MCF 10A (cell line): ENCODE measurements around the gene STK11. TPM values are rescaled to one million over a fixed set of nuclear protein-coding genes. Genes with fewer than 3 reads are reported as not detected.

Experiments
- BruUV-seq: library from RNA; stranded (reverse); fragments of 400-500 nt; replicated peaks from 2 replicates; lab custom pipeline; 2021; lab: Mats Ljungman, UMichigan
- CTCF ChIA-PET: fragments of 300-600 bp; sonication (Branson Sonifier 250); formaldehyde crosslinking; extraction: SDS; loops from one replicate; lab custom pipeline; 2021; ENCODE audit warnings: antibody characterized with exemption, inconsistent platforms; lab: Yijun Ruan, JAX
- POLR2A ChIA-PET: fragments of 300-600, 350-650 bp; sonication (Branson Sonifier 250); formaldehyde crosslinking; extraction: SDS; loops from one replicate; lab custom pipeline; 2020; ENCODE audit warnings: antibody characterized with exemption, inconsistent platforms; lab: Yijun Ruan, JAX
- DNase-seq: peaks from one replicate; pipeline ENCODE4 v3.0.0-alpha.2; 2018; ENCODE audit not compliant: unreplicated experiment
- H3K27ac Mint-ChIP-seq: one replicate; pipeline ENCODE4 v1.8.0; 2022; ENCODE audit warnings: mild to moderate bottlenecking, low read depth, mixed read lengths; ENCODE audit not compliant: unreplicated experiment
- H3K27me3 Mint-ChIP-seq: one replicate; pipeline ENCODE4 v1.8.0; 2022; ENCODE audit warnings: mixed read lengths; ENCODE audit not compliant: insufficient read depth, unreplicated experiment
- H3K36me3 Mint-ChIP-seq: one replicate; pipeline ENCODE4 v1.8.0; 2022; ENCODE audit warnings: mild to moderate bottlenecking, moderate library complexity, mixed read lengths; ENCODE audit not compliant: insufficient read depth, unreplicated experiment
- H3K4me1 Mint-ChIP-seq: one replicate; pipeline ENCODE4 v1.8.0; 2022; ENCODE audit warnings: mixed read lengths; ENCODE audit not compliant: insufficient read depth, unreplicated experiment
- H3K4me3 Mint-ChIP-seq: one replicate; pipeline ENCODE4 v1.8.0; 2022; ENCODE audit warnings: mild to moderate bottlenecking, moderate library complexity, mixed read lengths; ENCODE audit not compliant: unreplicated experiment
- H3K9me3 Mint-ChIP-seq: one replicate; pipeline ENCODE4 v1.8.0; 2022; ENCODE audit warnings: mixed read lengths; ENCODE audit not compliant: unreplicated experiment
- intact Hi-C: fragments of 100-400 bp; cut with micrococcal nuclease; formaldehyde crosslinking; loops from 2 replicates; pipeline ENCODE4 v1.14.1; 2022
- total RNA-seq: library from RNA; stranded (reverse); gene quantifications from 2 replicates; pipeline ENCODE4 v1.2.3, GENCODE V29; 2022
- TF ChIP-seq, protein P1 (sequence below): fragments of 200-600 bp; IDR thresholded peaks from one replicate; pipeline ENCODE4 v1.8.0; 2022; ENCODE audit warnings: antibody characterized with exemption, mild to moderate bottlenecking; ENCODE audit not compliant: unreplicated experiment

The STK11 gene
- total RNA-seq, 1 experiment from 2014 or later: 65.6 TPM

DNA sequence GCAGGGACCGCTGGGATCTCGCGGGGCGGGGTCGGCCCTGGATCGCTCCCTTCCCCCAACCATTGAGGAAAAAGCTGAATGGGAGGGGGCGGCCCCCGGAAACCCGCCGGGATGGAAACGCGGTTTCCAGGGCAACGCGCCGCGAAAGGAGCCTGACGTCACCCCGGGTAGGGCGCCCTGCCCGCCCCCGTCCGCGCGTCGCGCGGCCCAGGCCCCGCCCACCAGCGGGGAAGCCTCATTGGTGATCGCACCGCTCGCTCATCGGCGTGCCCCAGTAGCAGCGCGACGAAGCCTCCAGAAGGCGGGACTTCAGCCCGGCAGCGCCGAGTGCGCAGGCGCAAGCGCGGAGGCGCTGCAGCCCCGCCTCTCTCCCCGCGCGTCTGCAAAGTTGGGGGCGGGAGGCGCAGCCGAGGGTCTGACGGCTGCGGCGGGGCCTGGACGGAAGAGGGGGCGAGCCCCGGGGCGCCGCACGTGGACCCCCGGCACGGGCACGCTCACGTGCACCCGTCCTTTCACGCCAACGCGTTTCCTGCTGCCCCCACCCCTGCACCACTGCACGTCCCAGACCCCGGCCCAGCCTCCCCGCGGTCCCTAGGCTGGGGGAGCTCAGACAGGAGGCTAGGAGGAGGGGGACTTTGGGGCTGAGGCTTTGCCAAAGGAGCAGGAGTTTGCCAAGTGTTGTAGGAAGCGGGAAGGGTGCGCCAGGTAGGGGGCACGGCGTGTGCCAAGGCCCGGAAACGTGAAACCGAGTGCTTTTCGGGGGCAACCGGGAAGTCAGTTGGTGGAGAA is 55.4 kb downstream of the STK11 start:
- H3K36me3 Mint-ChIP-seq: peaks cover 45% of the 10 kb centered on the region
- intact Hi-C loops: no loop called here
- H3K27me3 Mint-ChIP-seq: no peaks in the 10 kb centered on the region
- ChIA-PET CTCF (interaction anchor here (0.7 to 4.4 kb wide), 3 partner anchors 16 to 280 kb away, joined by 3 to 25 read pairs (median 3); no protein-coding TSS in a partner anchor), POLR2A (interaction anchor here (1.5 to 3.7 kb wide), 5 partner anchors 8 to 17 kb away, joined by 3 to 58 read pairs (median 21); partner anchors contain the start of genes CIRBP and FAM174C)
- TF ChIP-seq, protein P1, sequence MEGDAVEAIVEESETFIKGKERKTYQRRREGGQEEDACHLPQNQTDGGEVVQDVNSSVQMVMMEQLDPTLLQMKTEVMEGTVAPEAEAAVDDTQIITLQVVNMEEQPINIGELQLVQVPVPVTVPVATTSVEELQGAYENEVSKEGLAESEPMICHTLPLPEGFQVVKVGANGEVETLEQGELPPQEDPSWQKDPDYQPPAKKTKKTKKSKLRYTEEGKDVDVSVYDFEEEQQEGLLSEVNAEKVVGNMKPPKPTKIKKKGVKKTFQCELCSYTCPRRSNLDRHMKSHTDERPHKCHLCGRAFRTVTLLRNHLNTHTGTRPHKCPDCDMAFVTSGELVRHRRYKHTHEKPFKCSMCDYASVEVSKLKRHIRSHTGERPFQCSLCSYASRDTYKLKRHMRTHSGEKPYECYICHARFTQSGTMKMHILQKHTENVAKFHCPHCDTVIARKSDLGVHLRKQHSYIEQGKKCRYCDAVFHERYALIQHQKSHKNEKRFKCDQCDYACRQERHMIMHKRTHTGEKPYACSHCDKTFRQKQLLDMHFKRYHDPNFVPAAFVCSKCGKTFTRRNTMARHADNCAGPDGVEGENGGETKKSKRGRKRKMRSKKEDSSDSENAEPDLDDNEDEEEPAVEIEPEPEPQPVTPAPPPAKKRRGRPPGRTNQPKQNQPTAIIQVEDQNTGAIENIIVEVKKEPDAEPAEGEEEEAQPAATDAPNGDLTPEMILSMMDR: no peak
- peak overlapping the region; percentile 94 for H3K27ac Mint-ChIP-seq
- peak; percentile 96 for DNase-seq
- peak overlapping the region; percentile 71 for H3K4me3 Mint-ChIP-seq
- no peaks in the 10 kb centered on the region for H3K9me3 Mint-ChIP-seq
- no TSS peak for BruUV-seq
- peaks cover 38% of the 10 kb centered on the region for H3K4me1 Mint-ChIP-seq

DNA sequence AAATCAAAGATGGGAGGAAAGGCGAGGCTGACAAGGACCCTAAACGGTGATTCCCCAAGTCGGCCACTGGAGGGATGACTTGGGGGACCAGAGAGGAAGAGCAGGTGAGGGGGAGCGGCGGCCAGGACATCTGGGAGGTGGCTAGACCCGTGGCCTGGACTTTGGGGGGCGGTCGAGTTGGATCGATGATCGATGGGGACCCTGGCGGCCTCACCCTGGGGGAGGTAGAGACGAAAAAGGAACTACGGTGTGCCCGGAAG is 55.9 kb downstream of the STK11 start:
- Mint-ChIP-seq H3K4me1 (peaks cover 38% of the 10 kb centered on the region), H3K9me3 (no peaks in the 10 kb centered on the region), H3K27ac (peak overlapping the region; percentile 94), H3K36me3 (peaks cover 42% of the 10 kb centered on the region), H3K4me3 (peak overlapping the region; percentile 71), H3K27me3 (no peaks in the 10 kb centered on the region)
- TF ChIP-seq, protein P1: peak; percentile 10
- no TSS peak for BruUV-seq
- POLR2A ChIA-PET: interaction anchor here (0.9 to 3.7 kb wide), 6 partner anchors 8 to 17 kb away, joined by 3 to 58 read pairs (median 14); partner anchors contain the start of genes CIRBP and FAM174C
- CTCF ChIA-PET: interaction anchor here (0.7 to 4.4 kb wide), 3 partner anchors 17 to 280 kb away, joined by 3 to 25 read pairs (median 3); no protein-coding TSS in a partner anchor
- intact Hi-C loops: no loop called here
- DNase-seq: no peak

DNA sequence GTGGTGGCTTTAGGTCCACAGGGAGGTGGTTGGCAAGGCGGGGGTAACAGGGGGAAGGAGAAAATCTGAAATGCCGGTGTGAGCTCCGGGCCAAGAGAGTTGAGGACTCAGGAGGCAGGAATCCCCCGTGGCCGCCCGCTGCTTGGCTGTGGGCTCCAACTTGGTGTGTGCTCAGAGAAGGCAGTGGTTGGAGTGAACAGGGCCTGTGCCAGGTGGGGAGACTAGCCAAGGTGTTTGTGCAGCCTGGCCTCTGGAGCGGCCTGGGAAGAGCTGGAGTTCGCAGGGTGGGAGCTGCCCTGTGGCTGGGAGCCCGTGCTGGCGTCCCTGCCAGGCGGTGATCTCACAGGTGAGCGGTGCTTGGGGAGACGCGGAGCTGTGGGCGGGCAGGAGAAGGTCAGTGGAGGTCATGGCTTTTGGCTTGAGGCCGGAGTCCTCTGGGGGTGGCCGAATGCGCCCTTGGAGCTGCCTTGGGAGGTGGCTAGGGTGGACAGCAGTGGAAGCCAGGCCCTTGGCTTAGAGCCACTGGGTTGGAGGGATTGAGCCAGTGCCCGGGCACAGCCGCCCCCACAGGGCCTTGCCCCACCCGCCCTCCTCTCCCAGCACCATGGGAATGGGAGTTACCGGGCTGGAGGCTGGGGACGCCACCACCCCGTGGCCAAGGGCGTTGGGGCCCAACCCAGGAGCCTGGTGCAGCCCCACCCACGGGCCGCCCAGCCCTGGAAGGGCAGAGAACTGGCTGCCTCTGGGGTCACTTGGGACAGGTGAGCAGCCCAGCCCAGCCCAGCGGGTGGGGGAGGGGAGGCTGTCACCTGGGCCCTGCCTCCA is 56.4 kb downstream of the STK11 start:
- no TSS peak for BruUV-seq
- intact Hi-C loops: no loop called here
- no peaks in the 10 kb centered on the region for H3K9me3 Mint-ChIP-seq
- peak; percentile 90 for DNase-seq
- H3K4me3 Mint-ChIP-seq: peak overlapping the region; percentile 71
- H3K4me1 Mint-ChIP-seq: peaks cover 38% of the 10 kb centered on the region
- H3K36me3 Mint-ChIP-seq: peaks cover 37% of the 10 kb centered on the region
- peak overlapping the region; percentile 94 for H3K27ac Mint-ChIP-seq
- ChIA-PET POLR2A (interaction anchor here (0.6 to 3.7 kb wide), 9 partner anchors 7 to 232 kb away, joined by 3 to 58 read pairs (median 7); partner anchors contain the start of genes ATP5F1D, CIRBP and FAM174C), CTCF (interaction anchor here (0.7 to 4.4 kb wide), 4 partner anchors 17 to 281 kb away, joined by 3 to 25 read pairs (median 3); no protein-coding TSS in a partner anchor)
- TF ChIP-seq, protein P1: no peak
- H3K27me3 Mint-ChIP-seq: no peaks in the 10 kb centered on the region
